Smooth muscle cell of the brain vasculature (primary cell): ENCODE results near the gene THUMPD3.

Source experiments
- DNase-seq: peaks from one replicate; pipeline ENCODE4 v3.0.0-alpha.2; 2012; ENCODE audit warnings: low read depth, low spot score

The THUMPD3 gene

DNA sequence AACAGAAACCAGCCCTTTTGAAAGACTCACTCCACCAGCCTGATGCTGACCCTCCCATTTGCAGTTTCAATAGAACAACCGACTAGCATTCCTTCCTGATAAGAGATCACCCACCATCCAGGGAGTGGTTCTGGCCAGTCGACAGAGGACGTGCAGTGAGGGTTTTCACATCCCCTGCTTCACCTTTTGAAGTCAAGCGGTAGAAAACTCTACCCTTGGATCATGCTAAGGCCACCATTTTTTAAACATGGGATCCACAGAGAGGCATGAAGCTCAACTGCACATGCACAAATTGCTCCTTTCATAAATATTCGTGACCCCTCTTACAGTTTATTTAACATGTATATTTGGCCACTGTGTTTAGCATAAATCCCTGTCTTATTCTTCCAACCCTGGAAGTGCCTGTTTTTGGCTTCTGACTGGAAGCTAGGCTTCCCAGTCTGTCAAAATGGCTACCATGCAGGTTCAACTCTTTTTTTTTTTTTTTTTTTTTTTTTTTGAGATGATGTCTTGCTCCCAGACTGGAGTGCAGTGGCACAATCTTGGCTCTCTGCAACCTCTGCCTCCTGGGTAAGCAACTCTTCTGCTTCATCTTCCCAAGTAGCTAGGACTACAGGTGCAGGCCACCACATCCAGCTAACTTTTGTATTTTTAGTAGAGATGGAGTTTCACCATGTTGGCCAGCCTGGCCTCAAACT lies 1.0 kb upstream of the THUMPD3 start:
- no peak for DNase-seq

DNA sequence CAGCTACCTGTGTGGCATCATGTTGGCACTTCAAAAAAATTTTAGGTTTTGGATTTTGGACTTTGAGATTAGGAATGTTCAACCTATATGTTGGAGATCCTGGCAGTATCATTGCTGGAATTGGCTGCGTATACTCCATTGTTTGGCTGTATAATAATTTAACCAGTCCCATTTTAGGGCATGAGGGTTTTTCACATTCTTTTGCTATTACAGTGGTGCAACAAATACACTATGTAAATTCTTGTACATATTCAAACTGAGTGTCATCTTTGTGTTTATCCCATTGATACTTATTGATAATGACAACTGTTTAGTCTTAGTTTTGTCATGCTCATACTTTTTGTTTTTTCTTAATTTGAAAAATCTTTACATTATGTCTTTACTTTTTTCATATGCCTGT lies 6.7 kb downstream of the THUMPD3 start:
- no peak for DNase-seq

DNA sequence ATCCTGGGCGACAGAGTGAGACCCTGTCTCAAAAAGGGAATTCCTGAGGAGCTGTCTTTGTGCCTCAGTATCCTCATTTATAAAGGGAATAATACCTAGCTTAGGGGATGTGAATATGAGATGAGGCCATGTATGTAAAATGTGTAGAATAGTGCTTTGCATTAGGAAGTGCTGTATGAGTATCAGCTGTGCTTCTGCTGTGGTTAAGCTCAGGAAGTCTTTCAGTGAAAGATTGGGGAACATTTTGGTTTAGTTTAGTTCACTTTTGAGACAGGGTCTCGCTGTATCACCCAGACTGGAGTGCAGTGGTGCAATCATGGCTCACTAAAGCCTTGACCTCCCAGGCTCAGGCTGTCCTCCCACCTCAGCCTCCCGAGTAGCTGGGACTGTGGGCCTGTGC lies 10.6 kb downstream of the THUMPD3 start:
- no peak for DNase-seq

DNA sequence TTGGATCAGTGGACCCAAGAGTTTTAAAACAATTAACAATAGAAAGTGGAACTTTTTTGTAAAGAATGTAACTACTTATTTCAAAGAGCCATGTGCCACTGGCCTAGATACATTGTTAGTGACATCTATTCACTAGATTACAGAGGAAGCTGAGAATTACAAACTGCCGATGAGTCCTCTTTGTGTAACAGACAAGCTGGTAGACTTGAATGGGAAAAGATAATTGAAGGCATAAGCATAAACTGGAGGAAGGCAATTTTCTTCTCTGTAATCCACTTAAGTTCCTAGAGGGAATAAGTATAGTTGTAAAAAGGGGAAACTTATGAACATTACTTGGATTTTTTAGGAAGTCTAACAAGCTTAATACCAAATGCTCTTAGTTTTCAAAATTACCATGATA lies 15.1 kb downstream of the THUMPD3 start:
- no peak for DNase-seq

DNA sequence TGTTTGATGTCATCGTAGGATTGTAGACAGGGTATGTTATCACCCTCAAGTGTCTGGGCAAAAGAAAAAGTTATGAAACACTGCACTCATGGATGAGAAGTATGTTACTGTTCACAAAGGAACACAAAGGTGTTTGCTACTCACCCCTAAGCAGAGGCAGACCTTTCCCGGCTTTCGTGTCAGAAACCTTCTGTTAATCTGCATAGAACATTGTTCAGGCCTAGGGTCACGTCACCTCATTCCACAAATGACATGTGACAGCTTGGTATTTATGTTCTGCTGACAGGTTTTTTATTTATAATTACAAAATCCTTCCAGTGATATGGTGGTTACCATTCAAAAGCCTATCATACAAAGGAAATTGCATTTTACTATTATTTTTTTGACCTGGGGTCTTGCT lies 16.5 kb downstream of the THUMPD3 start:
- no peak for DNase-seq

DNA sequence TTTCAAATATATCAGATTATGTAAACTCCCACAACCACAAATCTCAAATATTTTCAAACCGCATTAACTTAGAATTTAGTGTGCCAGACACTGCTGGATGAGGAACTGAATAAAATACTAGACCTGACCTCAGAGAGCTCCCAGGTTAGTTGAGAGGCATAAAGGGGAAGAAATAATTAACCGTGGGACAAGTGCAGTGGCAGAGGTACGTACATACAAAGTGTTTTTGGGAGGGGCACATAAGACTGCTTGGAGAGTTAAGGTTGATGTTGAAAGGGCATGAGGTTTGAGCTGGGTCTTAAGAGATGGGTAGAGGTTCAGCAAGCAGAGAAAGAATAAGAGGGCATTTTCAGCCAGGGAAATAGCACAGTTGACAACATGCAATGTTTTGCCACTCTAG lies 17.2 kb downstream of the THUMPD3 start:
- DNase-seq, result no peak

DNA sequence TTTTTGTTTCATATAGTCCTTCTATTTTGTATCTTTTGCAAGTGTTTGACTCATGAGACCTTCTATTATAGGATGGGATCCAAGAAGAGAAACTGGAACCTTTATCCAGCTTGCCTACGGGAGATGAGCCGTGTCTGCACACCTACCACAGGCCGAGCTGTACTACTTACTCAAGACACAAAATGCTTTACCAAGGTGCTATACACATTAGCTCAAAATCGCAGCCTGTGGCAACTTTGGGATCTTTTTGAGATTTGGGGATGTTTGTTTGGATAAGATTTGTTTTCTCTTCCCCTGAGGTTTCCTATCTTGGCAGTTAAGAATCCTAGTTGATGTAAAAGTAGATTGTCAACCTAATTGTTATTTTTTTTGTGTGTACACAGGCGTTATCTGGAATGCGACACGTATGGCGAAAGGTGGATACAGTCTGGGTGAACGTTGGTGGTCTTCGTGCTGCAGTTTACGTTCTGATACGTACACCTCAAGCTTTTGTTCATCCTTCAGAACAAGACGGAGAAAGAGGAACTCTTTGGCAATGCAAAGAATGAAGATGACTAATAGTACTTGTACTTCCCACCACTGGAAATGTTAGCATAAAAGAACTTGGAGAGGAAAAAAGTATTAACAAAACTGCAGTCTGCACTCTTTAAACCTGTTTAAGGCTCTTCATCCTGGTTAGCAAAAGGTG lies 21.4 kb downstream of the THUMPD3 start:
- no peak for DNase-seq

DNA sequence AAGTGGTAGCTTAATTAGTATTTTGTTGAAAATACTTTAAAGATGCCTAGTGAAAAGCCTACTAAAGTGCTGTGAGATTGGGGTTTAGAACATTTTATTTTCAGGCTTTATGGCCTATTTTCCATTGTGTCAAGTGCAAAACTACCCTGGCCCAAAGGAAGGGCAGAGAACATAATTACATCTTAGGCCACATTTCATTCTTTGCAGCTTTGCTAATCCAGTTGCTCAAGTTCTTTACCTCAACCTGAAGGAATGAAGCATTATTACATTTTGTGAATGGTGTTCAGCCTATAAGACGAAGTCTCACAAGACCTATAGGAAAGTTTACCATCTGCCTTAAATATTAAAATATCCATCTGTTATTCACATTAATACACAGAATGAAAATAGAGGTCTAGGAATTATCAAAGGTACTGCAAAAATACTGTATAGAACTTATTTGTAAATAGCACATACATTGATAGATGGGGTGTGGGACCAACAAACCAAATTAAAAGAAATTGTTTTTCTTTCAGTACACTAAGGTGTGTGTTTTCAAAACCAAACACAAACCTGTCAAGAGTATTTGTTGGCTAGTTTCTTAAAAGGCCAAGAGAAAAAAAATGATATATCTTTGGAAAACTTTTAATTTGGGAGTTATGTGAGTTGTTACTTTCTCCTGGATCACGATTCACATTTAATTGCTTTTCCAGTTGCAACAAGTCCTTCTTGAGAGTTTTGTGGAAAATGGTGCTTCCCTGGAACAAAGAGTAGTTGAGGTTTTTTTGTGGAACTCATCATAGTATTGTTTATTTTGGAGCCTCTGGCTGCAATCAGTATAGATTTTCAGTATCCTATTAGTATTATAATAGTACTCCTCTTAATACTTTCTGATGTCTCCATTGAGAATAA lies 22.6 kb downstream of the THUMPD3 start:
- DNase-seq, result no peak

DNA sequence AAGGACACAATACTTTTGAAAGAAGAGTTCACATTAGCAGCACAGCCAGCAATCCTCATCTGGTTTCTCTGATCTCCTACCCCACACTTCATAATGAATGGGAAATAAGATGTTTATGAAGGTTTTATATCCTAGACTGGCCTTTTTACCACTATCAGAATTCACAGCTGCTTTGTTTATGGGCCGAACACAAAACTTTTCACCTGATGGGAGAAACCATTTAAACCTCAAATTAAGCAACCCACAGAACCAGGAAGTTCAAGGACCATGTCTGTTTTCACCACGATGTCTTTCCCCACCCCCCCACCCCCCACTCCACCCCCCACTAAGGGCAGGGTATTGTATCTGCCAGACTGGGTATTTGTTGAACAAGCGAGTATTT lies 23.2 kb downstream of the THUMPD3 start:
- no peak for DNase-seq

DNA sequence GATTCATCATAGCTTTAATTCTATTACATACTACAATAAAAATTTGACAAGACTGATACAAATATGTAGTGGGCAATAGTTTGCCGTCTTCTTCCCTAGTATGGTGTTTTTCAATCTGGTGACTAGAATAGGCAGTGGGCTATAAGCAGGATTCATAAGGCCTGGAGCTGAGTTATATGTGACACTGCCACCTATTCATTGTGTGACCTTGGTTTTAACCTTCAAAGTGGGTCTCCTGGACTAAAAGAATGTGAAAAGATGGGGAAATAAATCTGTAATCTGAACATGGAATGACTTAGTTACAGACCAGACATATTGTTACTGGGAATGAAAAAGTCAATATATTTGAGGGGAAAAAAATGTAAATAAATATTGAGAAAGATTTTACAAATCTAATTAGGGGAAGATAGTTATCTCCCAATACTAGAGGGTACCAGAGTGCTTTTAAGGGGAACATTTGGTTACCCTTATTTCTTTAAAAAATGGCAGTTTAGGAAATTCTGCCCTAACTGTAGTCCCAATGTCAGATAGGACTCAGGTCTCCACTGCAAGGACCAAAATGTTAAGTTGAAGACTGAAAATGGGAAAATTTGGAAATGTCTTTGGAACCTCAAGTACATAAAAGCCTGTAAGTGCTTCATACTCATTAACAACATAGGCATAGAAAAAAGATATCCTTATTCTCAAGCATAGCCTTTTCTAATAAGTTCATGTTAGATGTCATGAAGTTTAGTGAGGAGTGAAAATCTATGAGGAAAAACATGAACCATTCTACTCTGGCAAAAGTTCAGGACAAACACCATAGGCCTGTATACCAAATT lies 23.9 kb downstream of the THUMPD3 start:
- no peak for DNase-seq

DNA sequence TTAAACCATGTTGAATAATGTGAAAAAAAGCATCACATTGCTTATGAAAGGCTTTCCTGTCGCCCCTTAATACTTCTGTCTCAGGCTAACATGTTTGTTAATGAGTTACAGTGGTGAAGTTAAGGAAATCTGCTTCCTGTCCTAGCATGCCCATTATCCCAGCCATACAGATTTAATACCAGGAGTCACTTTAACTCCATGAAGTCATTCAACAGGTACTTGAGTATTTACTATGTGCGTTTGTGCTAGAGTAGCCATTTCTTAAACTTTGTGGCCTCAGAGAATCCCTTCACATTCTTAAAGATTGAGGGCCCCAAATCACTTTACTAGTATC lies 24.4 kb downstream of the THUMPD3 start:
- DNase-seq, result no peak

DNA sequence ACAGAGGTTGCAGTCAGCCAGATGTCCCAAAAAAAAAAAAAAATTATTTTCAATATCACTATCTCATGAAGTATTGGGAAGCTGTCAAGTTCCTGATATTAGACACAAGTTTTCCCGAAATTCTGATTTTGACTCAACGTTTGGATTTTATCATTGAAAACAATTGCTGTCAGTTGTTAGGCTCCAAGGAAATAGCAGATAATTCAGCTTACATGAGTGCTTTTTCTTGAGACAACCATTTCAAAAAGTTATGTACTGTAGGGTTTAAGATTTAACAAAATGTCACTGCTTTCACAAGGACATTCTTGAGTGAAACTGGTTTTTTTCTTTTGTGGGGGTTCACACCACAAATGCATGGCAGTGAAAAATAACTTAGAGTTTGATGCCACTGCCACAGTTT lies 25.3 kb downstream of the THUMPD3 start:
- no peak for DNase-seq

DNA sequence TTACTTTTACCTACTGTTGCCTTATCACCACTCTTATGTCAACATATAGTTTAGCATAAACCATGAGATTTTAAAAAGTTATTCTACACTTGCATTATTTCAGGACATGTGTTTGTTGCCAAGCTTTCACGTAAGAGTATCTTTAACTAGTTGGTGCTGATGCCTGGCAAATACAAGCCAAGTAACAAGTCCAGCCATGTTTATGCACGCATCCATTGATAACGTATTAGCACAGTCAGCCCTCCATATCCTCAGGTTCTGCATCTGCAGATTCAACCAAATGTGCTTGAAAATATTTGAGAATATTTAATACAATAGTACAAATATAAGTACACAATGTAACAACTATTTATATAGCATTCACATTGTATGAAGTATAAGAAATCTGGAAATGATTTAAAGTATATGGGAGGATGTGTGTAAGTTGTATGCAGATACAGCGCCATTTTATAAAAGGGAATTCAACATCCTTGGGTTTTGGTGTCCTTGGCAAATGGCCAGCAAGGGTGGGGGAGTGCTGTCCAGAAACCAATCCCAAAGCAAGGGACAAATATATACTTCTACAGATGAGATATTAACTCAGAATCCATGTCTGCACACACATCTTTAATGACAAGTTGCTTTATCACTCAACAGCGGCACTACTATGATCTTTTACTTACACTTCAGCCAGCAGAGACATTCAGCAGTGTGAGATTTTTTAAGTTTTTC lies 25.9 kb downstream of the THUMPD3 start:
- no peak for DNase-seq

DNA sequence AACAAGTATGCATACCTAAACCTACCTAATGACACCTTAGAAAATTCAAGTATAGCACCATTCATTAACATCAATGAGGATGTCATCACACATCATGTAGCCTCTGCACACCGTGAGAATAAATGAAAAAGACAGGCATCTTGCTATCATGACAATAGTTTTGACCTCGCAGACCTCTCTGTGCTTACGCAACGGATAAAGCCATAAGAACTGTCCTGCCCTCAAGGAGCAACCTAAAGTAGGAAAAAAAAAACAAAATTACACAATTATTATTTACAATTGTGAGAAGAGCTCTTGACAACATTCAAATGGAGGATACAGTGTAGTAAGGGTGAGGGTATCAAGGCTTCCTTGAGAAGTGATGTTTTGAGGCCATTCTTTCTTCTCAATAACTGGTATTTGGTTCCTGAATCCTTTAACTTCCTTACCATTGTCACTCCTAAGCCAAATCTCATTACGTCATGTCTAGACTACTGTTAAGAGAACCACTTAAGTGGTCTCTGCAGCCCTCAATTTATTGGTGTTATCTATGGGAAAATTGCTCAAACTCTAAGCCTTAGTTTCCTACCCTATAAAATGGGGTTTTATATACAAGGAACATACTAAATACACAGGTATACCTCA lies 27.5 kb downstream of the THUMPD3 start:
- no peak for DNase-seq

DNA sequence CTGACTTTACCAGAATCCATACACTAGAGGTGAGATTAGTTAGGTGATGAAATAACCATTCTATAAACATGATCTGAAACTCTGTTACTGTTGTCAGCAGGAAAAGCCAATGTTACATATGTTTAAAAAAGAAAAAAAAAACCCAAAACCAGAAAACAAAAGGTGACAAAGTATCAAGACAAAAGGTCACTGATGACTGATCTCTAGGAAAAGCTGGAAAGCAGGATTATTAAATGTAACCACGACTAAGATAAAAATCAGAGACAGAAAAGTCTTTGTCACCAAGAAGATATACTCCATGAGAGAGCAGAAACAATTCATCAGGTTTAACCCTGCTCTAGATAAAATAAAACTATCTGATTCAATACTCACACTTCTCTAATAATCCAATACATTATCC lies 29.2 kb downstream of the THUMPD3 start:
- no peak for DNase-seq

DNA sequence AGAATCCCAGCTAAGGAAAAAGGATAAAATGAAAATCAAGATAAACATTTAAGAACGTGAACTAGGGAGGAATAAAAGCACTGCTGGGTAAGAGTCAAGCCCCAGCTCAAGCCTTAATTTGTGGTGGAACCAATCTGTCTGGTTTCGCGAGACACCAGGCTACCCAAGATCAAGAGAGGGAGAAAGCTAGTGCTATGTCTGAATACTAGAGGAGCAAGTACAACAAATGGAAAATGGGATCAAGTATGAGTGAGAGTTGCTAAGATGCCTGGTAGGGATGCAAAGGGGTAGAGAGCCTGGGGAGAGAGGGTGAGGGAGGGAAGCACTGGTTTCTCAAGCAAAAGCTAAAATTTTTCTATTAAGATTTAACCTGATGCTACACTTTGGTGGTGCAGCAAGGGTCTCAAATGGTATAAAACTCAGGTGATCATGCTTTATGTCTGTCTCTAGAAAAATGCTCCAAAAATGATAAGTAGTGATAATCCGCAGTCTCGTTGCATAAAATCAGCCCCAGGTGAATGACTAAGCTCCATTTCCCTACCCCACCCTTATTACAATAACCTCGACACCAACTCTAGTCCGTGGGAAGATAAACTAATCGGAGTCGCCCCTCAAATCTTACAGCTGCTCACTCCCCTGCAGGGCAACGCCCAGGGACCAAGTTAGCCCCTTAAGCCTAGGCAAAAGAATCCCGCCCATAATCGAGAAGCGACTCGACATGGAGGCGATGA lies 32.9 kb downstream of the THUMPD3 start:
- DNase-seq, result no peak

DNA sequence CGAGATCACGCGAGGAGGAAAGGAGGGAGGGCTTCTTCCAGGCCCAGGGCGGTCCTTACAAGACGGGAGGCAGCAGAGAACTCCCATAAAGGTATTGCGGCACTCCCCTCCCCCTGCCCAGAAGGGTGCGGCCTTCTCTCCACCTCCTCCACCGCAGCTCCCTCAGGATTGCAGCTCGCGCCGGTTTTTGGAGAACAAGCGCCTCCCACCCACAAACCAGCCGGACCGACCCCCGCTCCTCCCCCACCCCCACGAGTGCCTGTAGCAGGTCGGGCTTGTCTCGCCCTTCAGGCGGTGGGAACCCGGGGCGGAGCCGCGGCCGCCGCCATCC lies 33.4 kb downstream of the THUMPD3 start:
- DNase-seq, result peak; percentile 89

DNA sequence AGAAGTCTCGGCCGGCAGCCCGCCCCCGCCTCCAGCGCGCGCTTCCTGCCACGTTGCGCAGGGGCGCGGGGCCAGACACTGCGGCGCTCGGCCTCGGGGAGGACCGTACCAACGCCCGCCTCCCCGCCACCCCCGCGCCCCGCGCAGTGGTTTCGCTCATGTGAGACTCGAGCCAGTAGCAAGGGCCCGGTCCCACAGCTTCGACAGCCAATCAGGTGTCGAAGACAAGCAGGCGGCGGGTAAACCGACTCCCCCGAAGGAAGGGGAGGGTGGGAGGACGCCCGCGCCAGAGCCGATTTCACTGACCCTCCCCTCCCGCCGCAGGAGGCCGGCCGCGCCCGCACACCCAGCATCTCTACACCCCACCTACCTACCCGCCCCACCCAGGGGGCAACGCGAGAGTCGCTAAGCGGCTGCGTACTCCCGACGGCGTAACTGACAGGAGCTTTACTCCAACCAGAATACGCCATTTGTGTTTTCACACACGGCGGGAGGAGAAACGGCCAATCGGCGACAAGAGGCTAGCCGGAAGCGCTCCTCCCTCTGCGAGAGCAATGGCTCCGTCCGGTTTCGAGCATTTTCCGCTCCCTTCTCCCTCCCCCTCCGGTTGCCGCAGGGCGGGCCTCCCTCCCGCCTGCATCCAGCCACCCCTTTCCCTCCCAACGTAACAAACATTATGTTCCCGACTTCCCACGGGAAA lies 33.9 kb downstream of the THUMPD3 start:
- DNase-seq, result peak; percentile 100

DNA sequence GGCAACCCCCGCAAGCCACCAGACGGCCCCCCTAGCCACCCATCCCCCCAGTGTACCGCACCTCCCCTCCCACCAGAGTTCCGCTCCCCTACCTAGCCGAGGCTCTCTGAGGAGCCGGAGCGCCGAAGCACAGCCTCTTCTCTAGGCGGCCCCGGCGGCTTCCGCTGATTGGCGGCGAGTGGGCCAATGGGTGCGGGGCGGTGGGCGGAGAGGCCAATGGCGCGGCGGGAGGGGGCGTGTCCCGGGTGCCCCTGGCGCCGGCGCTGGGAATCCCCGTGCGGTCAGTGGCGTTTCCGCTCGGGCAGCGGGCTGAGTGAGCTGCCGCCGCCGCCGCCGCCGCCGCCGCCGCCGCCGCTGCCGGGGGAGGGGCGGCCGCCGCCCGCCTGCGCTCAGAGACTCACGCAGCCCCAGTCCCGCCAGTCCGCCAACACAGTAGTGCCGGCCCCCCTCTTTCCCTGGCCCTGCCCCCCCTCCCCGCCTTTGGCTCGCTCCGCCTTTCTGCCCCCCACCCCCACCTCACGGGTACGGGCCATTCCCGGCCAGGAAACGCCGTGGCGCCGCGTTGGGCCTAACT lies 34.6 kb downstream of the THUMPD3 start, which contains the start of gene SETD5:
Gene SETD5, plus strand, starts transcription at position 284 of the 574 bp plus-strand sequence. CDS start 31,324 bp downstream, outside the sequence.
- DNase-seq, result peak; percentile 88
